NOMO-1 (cell line): ENCODE measurements around the gene ELAVL1.
"Not testable (repeated sequence)": the region's sequence is repeated elsewhere in the genome, so short reads cannot be mapped to it uniquely, and the experiment has no call there.

Source experiments
- DNase-seq, 2 experiments: peaks; one replicate each; lab custom pipeline; 2025; ENCODE audit not compliant: unreplicated experiment in 2 of 2; lab: John Stamatoyannopoulos, UW

The ELAVL1 gene

GRCh38 chr19:8005534-8006256 lies at the start of gene ELAVL1:
TSS of gene ELAVL1 (minus strand) at chr19:8005641. CDS start at chr19:7991815, 13,826 bp downstream.
- peak; percentile 81 to 92 for DNase-seq

GRCh38 chr19:8054169-8054568 lies 48.7 kb upstream of the ELAVL1 start:
- DNase-seq, result no peak

- no peak for DNase-seq
Observed at GRCh38 chr19:8052464-8052859, 47.0 kb upstream of the ELAVL1 start, which contains the start of gene CCL25. TSS of gene CCL25 (plus strand) at chr19:8052760. CDS start at chr19:8053050, 290 bp downstream.

- peak; percentile 96 to 97 for DNase-seq
Observed at GRCh38 chr19:8050274-8051096, 45.0 kb upstream of the ELAVL1 start.

GRCh38 chr19:8046569-8047165 lies 41.2 kb upstream of the ELAVL1 start:
- no peak for DNase-seq

- DNase-seq, result no peak
Observed at GRCh38 chr19:8045872-8046568, 40.6 kb upstream of the ELAVL1 start.

GRCh38 chr19:8044018-8044417 lies 38.6 kb upstream of the ELAVL1 start:
- no peak for DNase-seq

GRCh38 chr19:8042900-8043299 lies 37.5 kb upstream of the ELAVL1 start:
- no peak for DNase-seq

GRCh38 chr19:8041531-8041931 lies 36.1 kb upstream of the ELAVL1 start:
- peak in 1 of 2 experiments; percentile 45 for DNase-seq

GRCh38 chr19:8039231-8039630 lies 33.8 kb upstream of the ELAVL1 start:
- DNase-seq, result no peak

GRCh38 chr19:8038815-8039214 lies 33.4 kb upstream of the ELAVL1 start:
- no peak for DNase-seq

GRCh38 chr19:8036434-8037099 lies 31.1 kb upstream of the ELAVL1 start:
- DNase-seq, result no peak

- DNase-seq, result no peak
Observed at GRCh38 chr19:8034178-8034525, 28.7 kb upstream of the ELAVL1 start.

- not testable (repeated sequence) for DNase-seq
Observed at GRCh38 chr19:8033287-8034177, 28.1 kb upstream of the ELAVL1 start.

GRCh38 chr19:8030960-8031359 lies 25.5 kb upstream of the ELAVL1 start:
- DNase-seq, result no peak

GRCh38 chr19:8028951-8029491 lies 23.6 kb upstream of the ELAVL1 start:
- DNase-seq, result no peak

GRCh38 chr19:8025316-8025715 lies 19.9 kb upstream of the ELAVL1 start:
- DNase-seq, result no peak

- DNase-seq, result not testable (repeated sequence)
Observed at GRCh38 chr19:8024256-8024655, 18.8 kb upstream of the ELAVL1 start.

- no peak for DNase-seq
Observed at GRCh38 chr19:8023371-8023770, 17.9 kb upstream of the ELAVL1 start.
